HFFc6 (cell line): ENCODE results near the gene PSMA2. TPM values are rescaled to one million over a fixed set of nuclear protein-coding genes. Genes with fewer than 3 reads are reported as not detected.

Experiments used
- DNase-seq: peaks from one replicate; pipeline ENCODE4 v3.0.0-alpha.2; 2018
- H3K27ac Mint-ChIP-seq: 2 replicates; pipeline ENCODE4 v1.8.0; 2020; ENCODE audit warnings: mild to moderate bottlenecking, mixed read lengths
- H3K27me3 Mint-ChIP-seq: 2 replicates; pipeline ENCODE4 v1.8.0; 2021; ENCODE audit warnings: mild to moderate bottlenecking, moderate library complexity, mixed read lengths; ENCODE audit not compliant: insufficient read depth
- H3K36me3 Mint-ChIP-seq: 2 replicates; pipeline ENCODE4 v1.8.0; 2021; ENCODE audit warnings: low read depth, mixed read lengths
- H3K4me1 Mint-ChIP-seq: 2 replicates; pipeline ENCODE4 v1.8.0; 2020; ENCODE audit warnings: low read depth, mixed read lengths
- H3K4me3 Mint-ChIP-seq: 2 replicates; pipeline ENCODE4 v1.8.0; 2020; ENCODE audit warnings: mild to moderate bottlenecking, moderate library complexity, mixed read lengths
- H3K9me3 Mint-ChIP-seq: 2 replicates; pipeline ENCODE4 v1.8.0; 2020; ENCODE audit warnings: mild to moderate bottlenecking, mixed read lengths
- CTCF ChIP-seq: fragments of 200-600 bp; sonication (generic); IDR thresholded peaks from 2 replicates; pipeline ENCODE4 v1.5.0; 2021; ENCODE audit warnings: antibody characterized with exemption, mild to moderate bottlenecking
- total RNA-seq, 6 experiments: library from RNA; stranded (reverse); fragmentation: NEBNext Ultra II Directional; extraction: Animal tissue kit (Norgen Biotek cat#: 25700); gene quantifications; 2 replicates in 1 of 6; 3 replicates in 5 of 6; pipeline ENCODE4 v1.2.3, GENCODE V29; 2021

Gene PSMA2
- total RNA-seq, 6 experiments from 2014 or later: 105 to 140 (median 115) TPM

- Mint-ChIP-seq H3K9me3 (no peaks in the 10 kb centered on the region), H3K4me1 (peaks cover 41% of the 10 kb centered on the region), H3K27me3 (no peaks in the 10 kb centered on the region; the same call in 1 of the 2 replicates), H3K4me3 (no peak overlapping the region), H3K27ac (no peak overlapping the region), H3K36me3 (peaks cover 37% of the 10 kb centered on the region)
- no peak for DNase-seq
- TF ChIP-seq CTCF: no peak
Measured at GRCh38 chr7:42925630-42926029, 6.3 kb downstream of the PSMA2 start.

DNA sequence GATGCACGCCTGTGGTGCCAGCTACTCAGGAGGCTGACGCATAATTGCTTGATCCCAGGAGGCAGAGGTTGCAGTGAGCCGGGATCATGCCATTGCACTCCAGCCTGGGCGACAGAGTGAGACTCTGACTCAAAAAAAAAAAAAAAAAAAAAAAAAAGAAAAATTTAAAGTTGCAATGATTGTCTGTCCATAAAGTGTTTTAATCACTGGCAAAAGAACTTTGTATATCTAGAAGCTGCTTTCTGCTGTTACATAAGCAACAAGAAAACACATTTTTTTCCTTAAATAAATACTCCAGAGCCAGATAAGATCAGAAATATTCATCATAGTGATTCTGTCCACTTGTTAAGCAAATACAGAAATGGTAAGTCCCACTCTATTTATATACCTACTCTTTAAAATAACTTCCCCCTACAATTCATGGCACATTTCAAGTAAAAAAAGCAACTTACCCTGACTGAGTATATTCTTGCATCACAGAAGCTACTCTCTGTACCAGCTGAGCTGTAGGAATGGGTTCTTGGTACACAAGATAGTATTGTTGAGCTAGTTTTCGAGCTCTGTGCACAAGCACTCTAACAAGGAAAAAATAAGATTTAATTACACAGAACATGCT, 7.6 kb downstream of the PSMA2 start:
- no peaks in the 10 kb centered on the region for H3K9me3 Mint-ChIP-seq
- no peak for TF ChIP-seq CTCF
- no peak for DNase-seq
- no peak overlapping the region for H3K4me3 Mint-ChIP-seq
- peaks cover 50% of the 10 kb centered on the region for H3K36me3 Mint-ChIP-seq
- no peaks in the 10 kb centered on the region; the same call in 1 of the 2 replicates for H3K27me3 Mint-ChIP-seq
- H3K4me1 Mint-ChIP-seq: peaks cover 28% of the 10 kb centered on the region
- H3K27ac Mint-ChIP-seq: no peak overlapping the region

- H3K36me3 Mint-ChIP-seq: peaks cover 57% of the 10 kb centered on the region
- TF ChIP-seq CTCF: no peak
- H3K27me3 Mint-ChIP-seq: no peaks in the 10 kb centered on the region
- H3K9me3 Mint-ChIP-seq: no peaks in the 10 kb centered on the region
- H3K27ac Mint-ChIP-seq: no peak overlapping the region
- DNase-seq: no peak
- no peak overlapping the region for H3K4me3 Mint-ChIP-seq
- H3K4me1 Mint-ChIP-seq: peaks cover 11% of the 10 kb centered on the region
Measured at GRCh38 chr7:42922017-42922753, 9.8 kb downstream of the PSMA2 start.

DNA sequence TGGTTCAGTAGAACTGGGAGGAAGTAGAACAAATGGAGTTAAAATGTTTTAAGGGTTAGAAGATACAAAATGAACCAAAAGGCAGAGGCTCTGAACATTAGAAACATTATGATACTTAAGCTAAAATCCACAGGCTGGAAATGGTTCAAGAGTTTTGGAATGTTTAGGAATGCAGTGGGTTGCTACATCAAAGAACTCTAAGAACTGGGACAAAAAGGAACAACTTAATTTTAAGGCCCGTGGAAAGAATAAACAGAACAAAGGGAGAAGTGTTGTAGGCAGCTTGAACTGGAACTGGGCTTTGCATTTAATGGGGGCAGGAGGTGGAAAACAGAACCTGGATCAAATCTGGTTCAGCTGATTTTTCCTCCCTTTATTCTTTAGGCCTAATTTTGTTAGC, 16.6 kb downstream of the PSMA2 start:
- H3K27ac Mint-ChIP-seq: peak overlapping the region; percentile 69
- TF ChIP-seq CTCF: no peak
- peaks cover 55% of the 10 kb centered on the region for H3K4me1 Mint-ChIP-seq
- H3K36me3 Mint-ChIP-seq: peaks cover 31% of the 10 kb centered on the region
- H3K9me3 Mint-ChIP-seq: no peaks in the 10 kb centered on the region
- H3K4me3 Mint-ChIP-seq: no peak overlapping the region; the same call in 1 of the 2 replicates
- DNase-seq: no peak
- H3K27me3 Mint-ChIP-seq: peaks cover 3% of the 10 kb centered on the region; the same call in 1 of the 2 replicates

- peak; percentile 35 for DNase-seq
- no peak for TF ChIP-seq CTCF
- Mint-ChIP-seq H3K4me3 (peak overlapping the region; percentile 11), H3K27me3 (peaks cover 3% of the 10 kb centered on the region; the same call in 1 of the 2 replicates), H3K27ac (peak overlapping the region; percentile 69), H3K4me1 (peaks cover 55% of the 10 kb centered on the region), H3K36me3 (peaks cover 31% of the 10 kb centered on the region), H3K9me3 (no peaks in the 10 kb centered on the region)
Measured at GRCh38 chr7:42914421-42915045, 17.4 kb downstream of the PSMA2 start.
